GM15510 (cell line): ENCODE data around the gene CEBPZ.

Source experiments
- POLR2A ChIP-seq: IDR thresholded peaks from 3 replicates; pipeline ENCODE4 v1.6.1; 2011; ENCODE audit warnings: borderline replicate concordance; ENCODE audit not compliant: insufficient read length; ENCODE audit errors: extremely low read depth

Gene CEBPZ

GRCh38 chr2:37231241-37232130, at the start of gene CEBPZ, which contains the start of gene NDUFAF7:
CEBPZ (minus strand) TSS chr2:37231596; CDS start chr2:37231567, 29 bp downstream.
NDUFAF7 (plus strand) TSS chr2:37231658; CDS start chr2:37231706, 48 bp downstream.
- TF ChIP-seq POLR2A = peak; percentile 87

- TF ChIP-seq POLR2A = no peak
Observed at GRCh38 chr2:37276291-37276690, 44.9 kb upstream of the CEBPZ start.

GRCh38 chr2:37274359-37274965, 43.1 kb upstream of the CEBPZ start:
- TF ChIP-seq POLR2A = no peak

- no peak for TF ChIP-seq POLR2A
Observed at GRCh38 chr2:37271376-37272067, 40.1 kb upstream of the CEBPZ start.

GRCh38 chr2:37268111-37268510, 36.7 kb upstream of the CEBPZ start:
- TF ChIP-seq POLR2A = no peak

GRCh38 chr2:37267685-37268084, 36.3 kb upstream of the CEBPZ start:
- TF ChIP-seq POLR2A = no peak

- TF ChIP-seq POLR2A = no peak
Observed at GRCh38 chr2:37263839-37264238, 32.4 kb upstream of the CEBPZ start.

- TF ChIP-seq POLR2A = no peak
Observed at GRCh38 chr2:37262522-37262921, 31.1 kb upstream of the CEBPZ start.

- no peak for TF ChIP-seq POLR2A
Observed at GRCh38 chr2:37250869-37251740, 19.7 kb upstream of the CEBPZ start.

- TF ChIP-seq POLR2A = no peak
Observed at GRCh38 chr2:37246205-37246604, 14.8 kb upstream of the CEBPZ start.

GRCh38 chr2:37244755-37245154, 13.4 kb upstream of the CEBPZ start:
- TF ChIP-seq POLR2A = no peak

GRCh38 chr2:37244017-37244416, 12.6 kb upstream of the CEBPZ start:
- no peak for TF ChIP-seq POLR2A

- no peak for TF ChIP-seq POLR2A
Observed at GRCh38 chr2:37243435-37243834, 12.0 kb upstream of the CEBPZ start.
